Measurements from ENCODE around the gene ZNF655. TPM values are rescaled to one million over a fixed set of nuclear protein-coding genes. Genes with fewer than 3 reads are reported as not detected.

ZNF655 gene
- total RNA-seq, 1 experiment from 2014 or later = 59.3 TPM

GRCh38 chr7:99588868-99589267 is 30.4 kb downstream of the ZNF655 start:
- Histone ChIP-seq H3K27me3 (replicated peaks; ENCODE audit: insufficient read depth, low read depth, low read length, poor library complexity) (peaks cover 6% of the 10 kb centered on the region), H3K4me3 (ENCODE audit: low read depth, low read length, poor library complexity, severe bottlenecking) (no peak overlapping the region), H3K27ac (ENCODE audit: low read depth, low read length, poor library complexity, severe bottlenecking) (no peak overlapping the region), H3K9me3 (ENCODE audit: low read depth, low read length, poor library complexity, severe bottlenecking) (no peaks in the 10 kb centered on the region), H3K36me3 (ENCODE audit: insufficient read depth, low read length, poor library complexity, severe bottlenecking) (no peaks in the 10 kb centered on the region), H3K4me1 (ENCODE audit: insufficient read depth, low read length, poor library complexity, severe bottlenecking) (no peaks in the 10 kb centered on the region)
- ChIA-PET POLR2A (ENCODE audit: low non-redundant PET) (no interaction called here), CTCF (no interaction called here)
- BruUV-seq (replicated peaks) = no TSS peak
- TF ChIP-seq CTCF (conservative IDR thresholded peaks at IDR 0.05; ENCODE audit: low read depth, low read length) = no peak
- TF ChIP-seq EZH2 (IDR thresholded peaks at IDR 0.05; ENCODE audit: borderline replicate concordance, low read depth, low read length, poor library complexity, severe bottlenecking) = no peak
- DNase-seq (ENCODE audit: low spot score) = no peak
- intact Hi-C loops (cut with micrococcal nuclease; ENCODE audit: unreplicated experiment) = no loop called here

- no peak overlapping the region for H3K4me3 ChIP-seq (ENCODE audit: low read depth, low read length, poor library complexity, severe bottlenecking)
- no peak for TF ChIP-seq CTCF (conservative IDR thresholded peaks at IDR 0.05; ENCODE audit: low read depth, low read length)
- no peak for TF ChIP-seq EZH2 (IDR thresholded peaks at IDR 0.05; ENCODE audit: borderline replicate concordance, low read depth, low read length, poor library complexity, severe bottlenecking)
- H3K9me3 ChIP-seq (ENCODE audit: low read depth, low read length, poor library complexity, severe bottlenecking) = no peaks in the 10 kb centered on the region
- no peak for DNase-seq (ENCODE audit: low spot score)
- POLR2A ChIA-PET (ENCODE audit: low non-redundant PET) = no interaction called here
- no peak overlapping the region for H3K27ac ChIP-seq (ENCODE audit: low read depth, low read length, poor library complexity, severe bottlenecking)
- BruUV-seq (replicated peaks) = no TSS peak
- intact Hi-C loops (cut with micrococcal nuclease; ENCODE audit: unreplicated experiment) = no loop called here
- H3K36me3 ChIP-seq (ENCODE audit: insufficient read depth, low read length, poor library complexity, severe bottlenecking) = no peaks in the 10 kb centered on the region
- CTCF ChIA-PET = no interaction called here
- no peaks in the 10 kb centered on the region for H3K4me1 ChIP-seq (ENCODE audit: insufficient read depth, low read length, poor library complexity, severe bottlenecking)
- H3K27me3 ChIP-seq (replicated peaks; ENCODE audit: insufficient read depth, low read depth, low read length, poor library complexity) = no peaks in the 10 kb centered on the region
These were observed 36.7 kb downstream of the ZNF655 start for GRCh38 chr7:99594948-99595745.

- intact Hi-C loops (cut with micrococcal nuclease; ENCODE audit: unreplicated experiment) = no loop called here
- no peak overlapping the region for H3K4me3 ChIP-seq (ENCODE audit: low read depth, low read length, poor library complexity, severe bottlenecking)
- no peaks in the 10 kb centered on the region for H3K27me3 ChIP-seq (replicated peaks; ENCODE audit: insufficient read depth, low read depth, low read length, poor library complexity)
- TF ChIP-seq EZH2 (IDR thresholded peaks at IDR 0.05; ENCODE audit: borderline replicate concordance, low read depth, low read length, poor library complexity, severe bottlenecking) = no peak
- no peak for TF ChIP-seq CTCF (conservative IDR thresholded peaks at IDR 0.05; ENCODE audit: low read depth, low read length)
- no peaks in the 10 kb centered on the region for H3K4me1 ChIP-seq (ENCODE audit: insufficient read depth, low read length, poor library complexity, severe bottlenecking)
- POLR2A ChIA-PET (ENCODE audit: low non-redundant PET) = no interaction called here
- H3K27ac ChIP-seq (ENCODE audit: low read depth, low read length, poor library complexity, severe bottlenecking) = no peak overlapping the region
- DNase-seq (ENCODE audit: low spot score) = no peak
- H3K36me3 ChIP-seq (ENCODE audit: insufficient read depth, low read length, poor library complexity, severe bottlenecking) = no peaks in the 10 kb centered on the region
- CTCF ChIA-PET = no interaction called here
- BruUV-seq (replicated peaks) = no TSS peak
- no peaks in the 10 kb centered on the region for H3K9me3 ChIP-seq (ENCODE audit: low read depth, low read length, poor library complexity, severe bottlenecking)
These were observed 38.0 kb downstream of the ZNF655 start for GRCh38 chr7:99596408-99596955.

Data from A673 (cell line).